ENCODE measurements around the gene ST8SIA6.

DNA sequence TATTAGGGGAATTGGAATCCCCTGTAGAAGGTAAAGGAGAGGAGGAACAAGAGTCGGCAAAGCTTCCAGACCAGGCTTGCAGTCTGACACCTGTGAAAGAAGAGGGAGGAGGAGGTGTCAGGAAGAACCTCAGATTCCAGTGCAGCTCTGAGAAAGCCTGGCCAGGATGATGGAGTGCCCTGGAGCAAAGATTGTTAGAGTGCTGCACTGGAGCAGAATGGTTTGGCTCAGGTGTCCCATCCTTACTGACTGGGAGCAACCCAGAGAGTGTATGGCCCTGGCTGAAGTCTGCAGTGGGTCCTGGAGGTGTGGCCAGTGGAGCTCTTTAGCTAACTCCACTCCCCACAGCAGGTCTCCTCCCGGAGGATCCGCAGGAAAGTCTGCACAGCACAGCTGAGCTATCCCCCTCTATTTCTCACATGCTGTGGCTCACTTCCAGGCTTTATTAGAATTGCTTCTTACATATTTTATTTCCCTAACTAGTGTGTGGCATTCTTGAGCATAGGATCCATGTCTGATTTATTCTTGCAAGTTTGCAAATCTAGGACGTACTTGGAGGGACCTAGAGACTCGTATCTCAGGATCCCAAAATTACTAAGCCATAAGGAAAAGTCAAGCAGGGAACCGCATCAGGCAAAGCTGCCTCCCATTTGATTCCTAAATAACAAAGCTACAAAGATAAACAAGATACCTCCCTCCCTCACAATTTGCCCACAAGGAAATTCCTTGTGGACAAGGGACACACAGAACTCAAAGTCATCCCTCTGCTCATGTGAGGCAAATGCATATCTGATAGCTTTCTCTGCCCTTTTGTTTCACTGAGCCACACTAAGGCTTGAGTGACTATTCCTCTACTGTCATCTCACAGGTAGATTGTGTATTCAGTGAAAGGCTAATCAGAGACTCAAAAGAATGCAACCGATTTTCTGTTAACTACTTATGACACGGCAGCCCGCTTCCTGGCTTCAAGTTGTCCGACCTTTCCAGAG lies 167.5 kb downstream of the ST8SIA6 start:
- TF ChIP-seq, protein P1, sequence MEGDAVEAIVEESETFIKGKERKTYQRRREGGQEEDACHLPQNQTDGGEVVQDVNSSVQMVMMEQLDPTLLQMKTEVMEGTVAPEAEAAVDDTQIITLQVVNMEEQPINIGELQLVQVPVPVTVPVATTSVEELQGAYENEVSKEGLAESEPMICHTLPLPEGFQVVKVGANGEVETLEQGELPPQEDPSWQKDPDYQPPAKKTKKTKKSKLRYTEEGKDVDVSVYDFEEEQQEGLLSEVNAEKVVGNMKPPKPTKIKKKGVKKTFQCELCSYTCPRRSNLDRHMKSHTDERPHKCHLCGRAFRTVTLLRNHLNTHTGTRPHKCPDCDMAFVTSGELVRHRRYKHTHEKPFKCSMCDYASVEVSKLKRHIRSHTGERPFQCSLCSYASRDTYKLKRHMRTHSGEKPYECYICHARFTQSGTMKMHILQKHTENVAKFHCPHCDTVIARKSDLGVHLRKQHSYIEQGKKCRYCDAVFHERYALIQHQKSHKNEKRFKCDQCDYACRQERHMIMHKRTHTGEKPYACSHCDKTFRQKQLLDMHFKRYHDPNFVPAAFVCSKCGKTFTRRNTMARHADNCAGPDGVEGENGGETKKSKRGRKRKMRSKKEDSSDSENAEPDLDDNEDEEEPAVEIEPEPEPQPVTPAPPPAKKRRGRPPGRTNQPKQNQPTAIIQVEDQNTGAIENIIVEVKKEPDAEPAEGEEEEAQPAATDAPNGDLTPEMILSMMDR (IDR thresholded peaks at IDR 0.05): no peak
- no peak for TF ChIP-seq POLR2A (IDR thresholded peaks at IDR 0.05)
